Measurements from ENCODE around the gene LRRC8E.

GRCh38 chr19:7910321-7911161 is 22.2 kb downstream of the LRRC8E start:
- TF ChIP-seq CTCF (IDR thresholded peaks at IDR 0.05) (no peak), POLR2AphosphoS5 (IDR thresholded peaks at IDR 0.05) (no peak)

Data from gastroesophageal sphincter (tissue), 3 donors.